Testis (tissue), 3 donors: Measurements from ENCODE around the gene ZNF778. TPM values are rescaled to one million over a fixed set of nuclear protein-coding genes. Genes with fewer than 3 reads are reported as not detected.

Experiments used
- DNase-seq: peaks from one replicate; pipeline ENCODE4 v3.0.0-alpha.2; 2019
- H3K27ac ChIP-seq, 2 donors: fragments of 200-600 bp; sonication (generic); one replicate each; pipeline ENCODE4 v1.5.1; 2019
- H3K27me3 ChIP-seq: fragments of 200-600 bp; sonication (generic); one replicate; pipeline ENCODE4 v1.5.1; 2019
- H3K36me3 ChIP-seq: fragments of 200-600 bp; sonication (generic); one replicate; pipeline ENCODE4 v1.5.1; 2017; ENCODE audit warnings: low read depth; ENCODE audit errors: missing control alignments
- H3K4me1 ChIP-seq: fragments of 200-600 bp; sonication (generic); one replicate; pipeline ENCODE4 v1.5.1; 2019
- H3K4me3 ChIP-seq, 2 donors: fragments of 200-600 bp; sonication (generic); one replicate each; pipeline ENCODE4 v1.5.1; 2017 to 2019
- H3K9me3 ChIP-seq: fragments of 200-600 bp; sonication (generic); one replicate; pipeline ENCODE4 v1.5.1; 2017
- POLR2A ChIP-seq: fragments of 450-650 bp; IDR thresholded peaks from one replicate; pipeline ENCODE4 v1.6.1; 2017; ENCODE audit warnings: antibody characterized with exemption, mild to moderate bottlenecking, moderate library complexity
- WGBS, 2 donors: methylation state at CpG; one replicate each; pipeline ENCODE4 v1.1.5; 2018; 5-methylcytosine and 5-hydroxymethylcytosine counted together
- intact Hi-C: fragments of 100-400 bp; cut with DNase I; formaldehyde crosslinking; loops from one replicate; pipeline ENCODE4 v1.15.1; 2023; ENCODE audit warnings: low total_unique reads
- polyA plus RNA-seq: library from polyadenylated mRNA; stranded (reverse); fragments of 350-450 nt; fragmentation: Illumina TruSeq; extraction: RNeasy Lipid Tissue Mini Kit (QIAGEN cat#74804); gene quantifications from one replicate; pipeline ENCODE4 v1.2.3, GENCODE V29; 2014; ENCODE audit warnings: low read depth, low replicate concordance; ENCODE audit not compliant: insufficient read depth
- total RNA-seq, 2 donors: library from RNA; depleted of rRNA; stranded (reverse); fragments of >200 nt; gene quantifications; one replicate each; pipeline ENCODE4 v1.2.3, GENCODE V29; 2016
- TF ChIP-seq, protein P1 (sequence below), 3 experiments: fragments of 450-650 bp in 2 of 3; fragments of 200-600 bp in 1 of 3; sonication (generic) in 1 of 3; IDR thresholded peaks; one replicate each; pipeline ENCODE4 v1.5.1; 2016 to 2019; ENCODE audit warnings: antibody characterized with exemption in 3 of 3, mild to moderate bottlenecking in 2 of 3, moderate library complexity in 1 of 3

ZNF778 gene
- total and polyA plus RNA-seq, 3 donors from 2014 or later = 21.0 to 32.9 (median 29.8) TPM

DNA sequence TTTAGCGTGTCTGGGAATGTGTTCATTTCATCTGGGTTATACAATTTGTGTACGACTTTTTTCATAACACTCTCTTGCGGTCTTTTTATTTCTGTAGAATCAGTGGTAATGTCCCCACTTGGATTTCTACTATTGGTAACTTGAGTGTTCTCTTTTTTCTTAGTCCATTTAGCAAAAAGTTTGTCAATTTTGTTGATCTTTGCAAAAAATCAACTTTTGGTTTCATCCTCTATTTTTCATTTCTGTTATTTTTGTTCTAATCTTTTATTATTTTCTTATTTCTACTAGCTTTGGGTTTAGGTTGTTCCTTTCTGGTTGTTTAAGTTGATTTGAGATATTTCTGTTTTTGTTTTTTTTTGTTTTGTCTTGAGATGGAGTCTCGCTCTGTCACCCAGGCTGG lies 9.5 kb upstream of the ZNF778 start:
- intact Hi-C loops = no loop called here
- Histone ChIP-seq H3K36me3 (no peaks in the 10 kb centered on the region), H3K27me3 (no peaks in the 10 kb centered on the region), H3K27ac (no peak overlapping the region), H3K4me3 (no peak overlapping the region), H3K9me3 (no peaks in the 10 kb centered on the region), H3K4me1 (no peaks in the 10 kb centered on the region)
- WGBS, 2 donors = 92 to 97% methylated on average over 4 of the region's 4 CpGs
- DNase-seq = no peak
- TF ChIP-seq, protein P1, sequence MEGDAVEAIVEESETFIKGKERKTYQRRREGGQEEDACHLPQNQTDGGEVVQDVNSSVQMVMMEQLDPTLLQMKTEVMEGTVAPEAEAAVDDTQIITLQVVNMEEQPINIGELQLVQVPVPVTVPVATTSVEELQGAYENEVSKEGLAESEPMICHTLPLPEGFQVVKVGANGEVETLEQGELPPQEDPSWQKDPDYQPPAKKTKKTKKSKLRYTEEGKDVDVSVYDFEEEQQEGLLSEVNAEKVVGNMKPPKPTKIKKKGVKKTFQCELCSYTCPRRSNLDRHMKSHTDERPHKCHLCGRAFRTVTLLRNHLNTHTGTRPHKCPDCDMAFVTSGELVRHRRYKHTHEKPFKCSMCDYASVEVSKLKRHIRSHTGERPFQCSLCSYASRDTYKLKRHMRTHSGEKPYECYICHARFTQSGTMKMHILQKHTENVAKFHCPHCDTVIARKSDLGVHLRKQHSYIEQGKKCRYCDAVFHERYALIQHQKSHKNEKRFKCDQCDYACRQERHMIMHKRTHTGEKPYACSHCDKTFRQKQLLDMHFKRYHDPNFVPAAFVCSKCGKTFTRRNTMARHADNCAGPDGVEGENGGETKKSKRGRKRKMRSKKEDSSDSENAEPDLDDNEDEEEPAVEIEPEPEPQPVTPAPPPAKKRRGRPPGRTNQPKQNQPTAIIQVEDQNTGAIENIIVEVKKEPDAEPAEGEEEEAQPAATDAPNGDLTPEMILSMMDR (IDR thresholded peaks at IDR 0.05) = no peak

DNA sequence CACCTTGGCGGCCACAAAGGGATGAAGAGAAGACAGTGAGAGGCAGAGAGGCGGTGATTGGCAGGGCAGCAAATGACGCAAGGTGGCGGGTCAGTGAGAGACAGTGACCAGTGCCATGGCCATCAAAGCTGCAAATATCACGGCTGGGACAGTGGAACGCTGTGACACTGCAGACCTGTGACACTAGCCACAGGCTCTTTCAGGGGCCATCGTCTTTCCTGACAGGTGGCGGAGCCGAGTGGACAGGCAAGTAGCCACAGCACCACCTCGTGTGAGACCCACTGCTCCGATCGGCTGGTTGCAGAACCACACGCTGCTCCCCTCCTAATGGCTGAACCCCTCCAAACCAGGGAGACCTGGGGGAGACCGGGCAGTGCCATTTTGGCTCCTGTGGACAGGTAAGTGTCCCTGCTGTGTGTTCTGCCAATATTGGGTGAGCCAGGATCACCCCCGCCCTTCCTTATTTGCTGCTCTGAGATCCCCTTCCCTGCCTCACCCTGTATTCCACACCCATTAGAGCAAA lies 7.9 kb upstream of the ZNF778 start:
- WGBS, 2 donors = 74 to 79% methylated on average over 14 to 15 of the region's 15 CpGs
- Histone ChIP-seq H3K36me3 (no peaks in the 10 kb centered on the region), H3K4me3 (no peak overlapping the region), H3K27ac (no peak overlapping the region), H3K9me3 (no peaks in the 10 kb centered on the region), H3K27me3 (no peaks in the 10 kb centered on the region), H3K4me1 (no peaks in the 10 kb centered on the region)
- DNase-seq = no peak
- intact Hi-C loops = no loop called here
- TF ChIP-seq, protein P1 (IDR thresholded peaks at IDR 0.05) = no peak
- TF ChIP-seq POLR2A = no peak

GRCh38 chr16:89210165-89210903 lies 7.2 kb upstream of the ZNF778 start:
- Histone ChIP-seq H3K4me3 (no peak overlapping the region), H3K4me1 (no peaks in the 10 kb centered on the region), H3K36me3 (no peaks in the 10 kb centered on the region), H3K27ac (no peak overlapping the region), H3K27me3 (no peaks in the 10 kb centered on the region), H3K9me3 (no peaks in the 10 kb centered on the region)
- intact Hi-C loops = no loop called here
- no peak for TF ChIP-seq POLR2A
- no peak for DNase-seq
- 81 to 83% methylated on average over 11 of the region's 11 CpGs for WGBS, 2 donors

DNA sequence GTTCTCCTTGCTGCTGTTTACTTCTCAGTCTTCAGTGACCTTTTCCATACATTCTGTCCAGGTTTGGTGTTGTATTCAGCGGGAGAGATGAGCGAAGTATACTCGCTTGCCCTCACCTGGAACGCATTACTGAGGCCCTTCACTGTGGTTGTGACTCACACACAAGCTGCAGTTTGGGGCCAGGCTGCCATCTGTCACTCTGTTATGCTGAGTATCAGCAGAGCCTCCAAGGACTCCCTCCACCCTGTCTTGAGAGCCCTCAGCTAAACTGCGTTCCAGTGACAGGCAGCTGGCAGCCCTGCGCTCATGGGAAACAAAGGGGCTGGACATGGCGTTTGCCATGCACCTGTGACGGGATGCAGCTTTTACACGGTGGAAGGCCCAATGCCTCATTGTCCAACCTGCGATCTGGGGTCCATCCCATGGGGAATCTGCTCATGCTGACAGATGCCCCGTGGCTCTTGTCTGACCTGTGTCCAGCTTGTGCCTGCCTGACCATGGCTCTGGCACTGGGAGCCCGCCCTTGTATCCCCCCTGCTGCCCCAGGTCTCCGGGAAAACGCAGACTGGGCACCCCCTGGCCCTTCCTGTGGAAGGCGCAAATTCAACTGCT lies 6.5 kb upstream of the ZNF778 start:
- Histone ChIP-seq H3K27ac (no peak overlapping the region), H3K9me3 (no peaks in the 10 kb centered on the region), H3K36me3 (no peaks in the 10 kb centered on the region), H3K27me3 (no peaks in the 10 kb centered on the region), H3K4me3 (no peak overlapping the region), H3K4me1 (no peaks in the 10 kb centered on the region)
- 73 to 74% methylated on average over 12 to 15 of the region's 15 CpGs for WGBS, 2 donors
- intact Hi-C loops = no loop called here
- DNase-seq = no peak
- TF ChIP-seq POLR2A = no peak

- Histone ChIP-seq H3K4me1 (peaks cover 4% of the 10 kb centered on the region), H3K27ac (peak overlapping the region; percentile 89 to 91), H3K27me3 (no peaks in the 10 kb centered on the region), H3K9me3 (no peaks in the 10 kb centered on the region), H3K36me3 (no peaks in the 10 kb centered on the region), H3K4me3 (peak overlapping the region; percentile 79 to 88)
- TF ChIP-seq, protein P1 (IDR thresholded peaks at IDR 0.05) = peak; percentile 39 to 74 (median 59)
- no peak for TF ChIP-seq POLR2A
- peak; percentile 89 for DNase-seq
- intact Hi-C loops = no loop called here
- WGBS, 2 donors = 2% methylated on average over 25 of the region's 25 CpGs
Observed at GRCh38 chr16:89216315-89217137, 977 bp upstream of the ZNF778 start.
